Measurements from ENCODE around the gene B3GNT9.

DNA sequence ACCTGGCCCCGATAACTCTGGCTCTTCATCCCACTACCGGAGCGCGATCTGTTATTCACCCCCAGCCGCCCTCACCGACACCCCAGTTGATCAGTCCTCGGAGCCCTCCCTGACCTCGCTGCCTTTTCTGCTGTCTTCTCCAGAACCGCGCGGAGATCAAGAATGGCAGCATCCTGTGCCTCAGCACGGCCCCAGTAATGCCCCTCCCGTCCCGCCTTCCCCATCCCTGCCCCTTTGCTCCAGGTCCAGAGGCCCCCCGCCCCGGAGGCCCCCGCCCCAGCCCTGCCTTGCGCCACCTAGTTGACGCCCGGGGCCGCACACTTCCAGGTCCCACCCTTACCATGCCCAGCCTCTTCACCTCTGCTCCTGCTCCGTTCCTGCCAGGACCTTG lies 49.0 kb upstream of the B3GNT9 start:
- TF ChIP-seq, protein P1, sequence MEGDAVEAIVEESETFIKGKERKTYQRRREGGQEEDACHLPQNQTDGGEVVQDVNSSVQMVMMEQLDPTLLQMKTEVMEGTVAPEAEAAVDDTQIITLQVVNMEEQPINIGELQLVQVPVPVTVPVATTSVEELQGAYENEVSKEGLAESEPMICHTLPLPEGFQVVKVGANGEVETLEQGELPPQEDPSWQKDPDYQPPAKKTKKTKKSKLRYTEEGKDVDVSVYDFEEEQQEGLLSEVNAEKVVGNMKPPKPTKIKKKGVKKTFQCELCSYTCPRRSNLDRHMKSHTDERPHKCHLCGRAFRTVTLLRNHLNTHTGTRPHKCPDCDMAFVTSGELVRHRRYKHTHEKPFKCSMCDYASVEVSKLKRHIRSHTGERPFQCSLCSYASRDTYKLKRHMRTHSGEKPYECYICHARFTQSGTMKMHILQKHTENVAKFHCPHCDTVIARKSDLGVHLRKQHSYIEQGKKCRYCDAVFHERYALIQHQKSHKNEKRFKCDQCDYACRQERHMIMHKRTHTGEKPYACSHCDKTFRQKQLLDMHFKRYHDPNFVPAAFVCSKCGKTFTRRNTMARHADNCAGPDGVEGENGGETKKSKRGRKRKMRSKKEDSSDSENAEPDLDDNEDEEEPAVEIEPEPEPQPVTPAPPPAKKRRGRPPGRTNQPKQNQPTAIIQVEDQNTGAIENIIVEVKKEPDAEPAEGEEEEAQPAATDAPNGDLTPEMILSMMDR (IDR thresholded peaks at IDR 0.05): peak in 3 of 5 experiments; percentile 10 to 50 (median 23)
- no peak for TF ChIP-seq POLR2A (IDR thresholded peaks at IDR 0.05)
- TF ChIP-seq POLR2AphosphoS5 (IDR thresholded peaks at IDR 0.05): no peak

Data from transverse colon (tissue), 4 donors.